Measurements from ENCODE around the gene SRP68. TPM values are rescaled to one million over a fixed set of nuclear protein-coding genes. Genes with fewer than 3 reads are reported as not detected.

Gene SRP68
- total and polyA plus RNA-seq, 2 of the 8 experiments (the other 6 are each of a cell fraction or from before 2014, with no cell fraction given), result 57.7 to 83.5 TPM

GRCh38 chr17:75995385-75995925 lies 76.9 kb downstream of the SRP68 start:
- H3K36me3 ChIP-seq (ENCODE audit: control insufficient read depth in 2 of 4, insufficient read depth in 4 of 4, low read length in 3 of 4), result peaks cover 3 to 9% (median 5%) of the 10 kb centered on the region in 4 experiments; a peak in 5 of 8 replicates
- DNase-seq (ENCODE audit: low read depth in 1 of 2, low spot score in 2 of 2) (no peak), FAIRE-seq (no peak)
- H3K23me2 ChIP-seq (ENCODE audit: low read depth, low read length), result no peaks in the 10 kb centered on the region
- no peaks in the 10 kb centered on the region for H3K79me1 ChIP-seq (ENCODE audit: low read depth, low read length)
- no peak overlapping the region for H2BK5ac ChIP-seq (ENCODE audit: low read depth, low read length)
- H3K27me3 ChIP-seq (replicated peaks in 1 of 4; ENCODE audit: control insufficient read depth in 3 of 4, extremely low read depth in 1 of 4, insufficient read depth in 3 of 4, low read length in 3 of 4), result no peaks in the 10 kb centered on the region
- H3K4me2 ChIP-seq (ENCODE audit: insufficient read depth in 1 of 2, low read depth in 2 of 2, low read length in 2 of 2), result no peak overlapping the region
- ChIA-PET CTCF (ENCODE audit: partially characterized antibody) (interaction anchor here (0.6 to 32.0 kb wide), 8 partner anchors 10 to 284 kb away, joined by 3 to 885 read pairs (median 4); partner anchors contain the start of genes MRPL38 and TRIM65), POLR2A (ENCODE audit: partially characterized antibody) (interaction anchor here (1.1 to 2.3 kb wide), 4 partner anchors 15 to 215 kb away, joined by 3 to 7 read pairs (median 4); partner anchors contain the start of gene FBF1)
- TF ChIP-seq CREB1 (IDR thresholded peaks at IDR 0.05) (no peak), KDM4A (IDR thresholded peaks at IDR 0.05; ENCODE audit: low read depth, low read length, severe bottlenecking) (no peak), RAD21 (IDR thresholded peaks at IDR 0.05 in 1 of 2, conservative IDR thresholded peaks at IDR 0.05 in 1 of 2; ENCODE audit: low read depth in 2 of 2, low read length in 2 of 2) (peak in 1 of 2 experiments; percentile 1; a peak in 1 of 4 replicates), NRF1 (IDR thresholded peaks at IDR 0.05; ENCODE audit: low read depth, low read length) (no peak), GABPA (IDR thresholded peaks at IDR 0.05; ENCODE audit: borderline replicate concordance, insufficient read depth, low read length) (no peak), MAFK (IDR thresholded peaks at IDR 0.05; ENCODE audit: low read depth, low read length) (no peak), ATF3 (IDR thresholded peaks at IDR 0.05; ENCODE audit: insufficient read depth, low read depth, low read length) (no peak), CBX5 (IDR thresholded peaks at IDR 0.05; ENCODE audit: low read depth, low read length) (no peak), CTCF (IDR thresholded peaks at IDR 0.05; ENCODE audit: control extremely low read depth in 1 of 3, insufficient read depth in 1 of 3, low read depth in 1 of 3, low read length in 3 of 3) (0 out of 4 replicates have a peak, but pooled peaks of 1 of the 3 experiments have one; percentile 6)
- no peak overlapping the region for H2BK15ac ChIP-seq (ENCODE audit: low read length)
- no peak overlapping the region for H2BK120ac ChIP-seq (replicated peaks; ENCODE audit: low read depth, low read length)
- no peaks in the 10 kb centered on the region for H3K9me3 ChIP-seq (ENCODE audit: insufficient read depth in 2 of 2, low read depth in 1 of 2, low read length in 1 of 2)
- H3K14ac ChIP-seq (ENCODE audit: insufficient read length), result no peak overlapping the region
- no peak overlapping the region for H4K91ac ChIP-seq (replicated peaks; ENCODE audit: insufficient read length, low read length)
- no peak overlapping the region; the same call in 1 of the 2 replicates for H2AK5ac ChIP-seq (ENCODE audit: low read depth, low read length)
- H3K4me1 ChIP-seq (replicated peaks in 1 of 4; ENCODE audit: control insufficient read depth in 3 of 4, insufficient read depth in 4 of 4, low read length in 3 of 4), result no peaks in the 10 kb centered on the region; a peak in 3 of 7 replicates
- WGBS, 2 experiments (ENCODE audit: extremely low coverage in 1 of 2, insufficient coverage in 1 of 2, insufficient read length in 1 of 2, insufficient replicate concordance in 2 of 2, low coverage in 1 of 2, low lambda C conversion rate in 2 of 2, missing lambda C conversion rate in 1 of 2), result 87% methylated on average over 7 of the region's 7 CpGs; no CpG with 5 or more reads in 1 of the 2 experiments
- no peak overlapping the region for H2BK12ac ChIP-seq (ENCODE audit: low read depth, low read length)
- H3K56ac ChIP-seq (replicated peaks; ENCODE audit: insufficient read length, low read depth, low read length), result no peak overlapping the region
- no peak overlapping the region for H3K27ac ChIP-seq (ENCODE audit: low read depth, low read length)
- H3K18ac ChIP-seq (ENCODE audit: extremely low read depth, low read length), result no peak overlapping the region
- H3K4ac ChIP-seq (replicated peaks; ENCODE audit: insufficient read length, low read depth, low read length), result no peak overlapping the region
- no peaks in the 10 kb centered on the region for H3K79me2 ChIP-seq (ENCODE audit: control insufficient read depth in 1 of 2, insufficient read depth in 2 of 2, low read length in 2 of 2)
- H2AFZ ChIP-seq (ENCODE audit: low read length), result no peak overlapping the region
- no peaks in the 10 kb centered on the region for H4K20me1 ChIP-seq (replicated peaks in 1 of 2; ENCODE audit: control insufficient read depth in 1 of 2, insufficient read depth in 2 of 2, low read length in 2 of 2)
- no peak overlapping the region for H3K23ac ChIP-seq (ENCODE audit: insufficient read length)
- H3K4me3 ChIP-seq (ENCODE audit: extremely low read depth in 1 of 4, insufficient read depth in 2 of 4, low read depth in 3 of 4, low read length in 4 of 4), result no peak overlapping the region
- no peak overlapping the region for H4K8ac ChIP-seq (ENCODE audit: extremely low read depth, insufficient read depth, low read length)
- no peak overlapping the region for H4K5ac ChIP-seq (ENCODE audit: insufficient read length, low read depth, low read length)
- H2BK20ac ChIP-seq (ENCODE audit: low read length), result no peak overlapping the region
- no peak overlapping the region for H3K9ac ChIP-seq (replicated peaks in 1 of 4; ENCODE audit: extremely low read depth in 1 of 4, low read depth in 3 of 4, low read length in 3 of 4)

Measured in H1 (cell line).